OCI-LY3 (cell line): ENCODE results near the gene ACSF3.

Source experiments
- EZH2phosphoT487 ChIP-seq: fragments of 200-600 bp; shearing (Covaris generic); IDR thresholded peaks from 2 replicates; pipeline ENCODE4 v1.6.1; 2018; ENCODE audit warnings: antibody characterized with exemption, mixed run types, low read depth
- TF ChIP-seq, protein P1 (sequence below): fragments of 200-600, 300-600 bp; sonication (generic); IDR thresholded peaks from 2 replicates; pipeline ENCODE4 v1.5.1; 2014; ENCODE audit warnings: antibody characterized with exemption, low read length, low read depth

DNA sequence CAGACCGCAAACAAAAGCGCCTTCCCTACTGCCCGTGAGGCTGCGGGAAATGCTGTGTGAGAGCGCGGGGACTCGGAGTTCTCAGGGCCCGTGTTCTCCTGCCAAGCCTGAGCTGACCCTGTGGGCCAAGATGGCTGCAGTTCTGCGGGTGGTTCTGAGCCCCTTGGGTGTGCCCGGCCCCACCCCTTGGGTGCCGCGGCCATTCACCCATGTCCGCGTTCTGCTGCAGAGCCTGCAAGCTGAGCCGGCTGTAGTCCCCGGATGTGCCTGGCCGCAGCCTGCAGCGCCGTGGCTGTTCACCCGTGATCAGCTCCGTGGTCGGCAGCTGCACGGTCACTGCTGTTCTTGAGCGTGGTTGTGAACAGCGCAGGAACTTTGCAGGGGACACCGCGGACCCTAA is 20.0 kb downstream of the ACSF3 start:
- no peak for TF ChIP-seq EZH2phosphoT487
- TF ChIP-seq, protein P1, sequence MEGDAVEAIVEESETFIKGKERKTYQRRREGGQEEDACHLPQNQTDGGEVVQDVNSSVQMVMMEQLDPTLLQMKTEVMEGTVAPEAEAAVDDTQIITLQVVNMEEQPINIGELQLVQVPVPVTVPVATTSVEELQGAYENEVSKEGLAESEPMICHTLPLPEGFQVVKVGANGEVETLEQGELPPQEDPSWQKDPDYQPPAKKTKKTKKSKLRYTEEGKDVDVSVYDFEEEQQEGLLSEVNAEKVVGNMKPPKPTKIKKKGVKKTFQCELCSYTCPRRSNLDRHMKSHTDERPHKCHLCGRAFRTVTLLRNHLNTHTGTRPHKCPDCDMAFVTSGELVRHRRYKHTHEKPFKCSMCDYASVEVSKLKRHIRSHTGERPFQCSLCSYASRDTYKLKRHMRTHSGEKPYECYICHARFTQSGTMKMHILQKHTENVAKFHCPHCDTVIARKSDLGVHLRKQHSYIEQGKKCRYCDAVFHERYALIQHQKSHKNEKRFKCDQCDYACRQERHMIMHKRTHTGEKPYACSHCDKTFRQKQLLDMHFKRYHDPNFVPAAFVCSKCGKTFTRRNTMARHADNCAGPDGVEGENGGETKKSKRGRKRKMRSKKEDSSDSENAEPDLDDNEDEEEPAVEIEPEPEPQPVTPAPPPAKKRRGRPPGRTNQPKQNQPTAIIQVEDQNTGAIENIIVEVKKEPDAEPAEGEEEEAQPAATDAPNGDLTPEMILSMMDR = no peak
